DND-41 (cell line): ENCODE data around the gene PDXP.

Experiments
- CTCF ChIP-seq: IDR thresholded peaks from 2 replicates; pipeline ENCODE4 v1.5.1; 2012; ENCODE audit warnings: borderline replicate concordance, low read length, moderate library complexity, mild to moderate bottlenecking; ENCODE audit not compliant: poor library complexity, severe bottlenecking; ENCODE audit errors: extremely low read depth
- EZH2 ChIP-seq: IDR thresholded peaks from 3 replicates; pipeline ENCODE4 v1.6.1; 2012; ENCODE audit warnings: borderline replicate concordance, low read depth, mild to moderate bottlenecking, moderate library complexity, low read length, inconsistent platforms; ENCODE audit not compliant: severe bottlenecking

GRCh38 chr22:37662039-37662438 lies 3.5 kb downstream of the PDXP start:
- TF ChIP-seq EZH2 = no peak
- TF ChIP-seq CTCF = no peak
